Skeletal muscle cell (primary cell): ENCODE data around the gene SLC13A2.

Experiments used
- DNase-seq: peaks from one replicate; pipeline ENCODE4 v3.0.0-alpha.2; 2010; ENCODE audit warnings: low read depth
- H3K4me3 ChIP-seq: 2 replicates; pipeline ENCODE4 v1.5.1; 2011; ENCODE audit warnings: low read depth, mild to moderate bottlenecking, control low read depth, low read length, moderate library complexity

SLC13A2 gene

GRCh38 chr17:28529013-28529400 is 55.6 kb downstream of the SLC13A2 start:
- DNase-seq, result no peak
- no peak overlapping the region for H3K4me3 ChIP-seq

GRCh38 chr17:28530250-28530649 is 56.8 kb downstream of the SLC13A2 start:
- H3K4me3 ChIP-seq, result no peak overlapping the region
- DNase-seq, result no peak

- no peak for DNase-seq
Observed at GRCh38 chr17:28530926-28531325, 57.5 kb downstream of the SLC13A2 start.

GRCh38 chr17:28532050-28532960 is 58.9 kb downstream of the SLC13A2 start:
- no peak overlapping the region for H3K4me3 ChIP-seq
- no peak for DNase-seq

More at GRCh38 chr17:28530926-28531325, 57.5 kb downstream of the SLC13A2 start:
- no peak overlapping the region for H3K4me3 ChIP-seq

GRCh38 chr17:28533091-28533807 is 59.8 kb downstream of the SLC13A2 start:
- H3K4me3 ChIP-seq, result no peak overlapping the region
- no peak for DNase-seq

- no peak overlapping the region for H3K4me3 ChIP-seq
- DNase-seq, result no peak
Observed at GRCh38 chr17:28534740-28535375, 61.4 kb downstream of the SLC13A2 start.

GRCh38 chr17:28536532-28537218 is 63.2 kb downstream of the SLC13A2 start:
- H3K4me3 ChIP-seq, result no peak overlapping the region

GRCh38 chr17:28537219-28537610 is 63.8 kb downstream of the SLC13A2 start:
- DNase-seq, result no peak
- no peak overlapping the region for H3K4me3 ChIP-seq

More at GRCh38 chr17:28536532-28537218, 63.2 kb downstream of the SLC13A2 start:
- DNase-seq, result no peak

- DNase-seq, result no peak
- no peak overlapping the region for H3K4me3 ChIP-seq
Observed at GRCh38 chr17:28538296-28538895, 65.0 kb downstream of the SLC13A2 start.

GRCh38 chr17:28540231-28540630 is 66.8 kb downstream of the SLC13A2 start:
- H3K4me3 ChIP-seq, result no peak overlapping the region
- no peak for DNase-seq

- no peak for DNase-seq
- no peak overlapping the region for H3K4me3 ChIP-seq
Observed at GRCh38 chr17:28541439-28541838, 68.0 kb downstream of the SLC13A2 start.

- no peak overlapping the region for H3K4me3 ChIP-seq
- no peak for DNase-seq
Observed at GRCh38 chr17:28544402-28545140, 71.1 kb downstream of the SLC13A2 start.

- H3K4me3 ChIP-seq, result no peak overlapping the region
- DNase-seq, result no peak
Observed at GRCh38 chr17:28545141-28545503, 71.7 kb downstream of the SLC13A2 start.

GRCh38 chr17:28545787-28546415 is 72.5 kb downstream of the SLC13A2 start:
- H3K4me3 ChIP-seq, result no peak overlapping the region
- no peak for DNase-seq

GRCh38 chr17:28547096-28547622 is 73.7 kb downstream of the SLC13A2 start:
- no peak overlapping the region for H3K4me3 ChIP-seq
- DNase-seq, result no peak
